Osteoblast (primary cell): ENCODE measurements around the gene DIAPH2. TPM values are rescaled to one million over a fixed set of nuclear protein-coding genes. Genes with fewer than 3 reads are reported as not detected.

Source experiments
- DNase-seq: peaks from one replicate; pipeline ENCODE4 v3.0.0; 2011; ENCODE audit warnings: low spot score, mixed read lengths; ENCODE audit not compliant: insufficient read length; ENCODE audit errors: missing footprints
- H2AFZ ChIP-seq: 2 replicates; pipeline ENCODE4 v1.6.0; 2011; ENCODE audit warnings: mild to moderate bottlenecking, low read length
- H3K27ac ChIP-seq: 2 replicates; pipeline ENCODE4 v1.5.1; 2011; ENCODE audit warnings: mild to moderate bottlenecking, low read depth, low read length, moderate library complexity
- H3K27me3 ChIP-seq: 2 replicates; pipeline ENCODE4 v1.6.0; 2012; ENCODE audit warnings: mild to moderate bottlenecking, control low read depth, inconsistent platforms, low read length, moderate library complexity; ENCODE audit not compliant: insufficient read depth
- H3K36me3 ChIP-seq: 2 replicates; pipeline ENCODE4 v1.5.1; 2011; ENCODE audit warnings: mild to moderate bottlenecking, low read length, control low read depth, moderate library complexity; ENCODE audit not compliant: insufficient read depth
- H3K4me1 ChIP-seq: 2 replicates; pipeline ENCODE4 v1.5.1; 2011; ENCODE audit warnings: mild to moderate bottlenecking, low read length, control low read depth, moderate library complexity; ENCODE audit not compliant: insufficient read depth
- H3K4me2 ChIP-seq: 2 replicates; pipeline ENCODE4 v1.6.0; 2011; ENCODE audit warnings: mild to moderate bottlenecking, low read length; ENCODE audit not compliant: insufficient read depth
- H3K4me3 ChIP-seq: fragments of 200-600 bp; sonication (generic); 3 replicates; pipeline ENCODE4 v1.5.1; 2012; ENCODE audit warnings: mild to moderate bottlenecking, low read length, inconsistent platforms; ENCODE audit not compliant: insufficient read depth
- H3K79me2 ChIP-seq: 2 replicates; pipeline ENCODE4 v1.6.0; 2012; ENCODE audit warnings: mild to moderate bottlenecking, low read length, control low read depth, inconsistent platforms; ENCODE audit not compliant: insufficient read depth
- H3K9me3 ChIP-seq: 2 replicates; pipeline ENCODE4 v1.5.1; 2011; ENCODE audit warnings: low read depth, low read length, control low read depth
- H4K20me1 ChIP-seq: 2 replicates; pipeline ENCODE4 v1.6.0; 2012; ENCODE audit warnings: mild to moderate bottlenecking, low read length, control low read depth; ENCODE audit not compliant: insufficient read depth
- total RNA-seq: library from RNA; depleted of rRNA; stranded (reverse); fragments of >200 nt; gene quantifications from 2 replicates; pipeline ENCODE4 v1.2.3, GENCODE V29; 2012
- TF ChIP-seq, protein P1 (sequence below): IDR thresholded peaks from 2 replicates; pipeline ENCODE4 v1.5.1; 2011; ENCODE audit warnings: mild to moderate bottlenecking, low read depth, low read length, moderate library complexity; ENCODE audit errors: extremely low read depth

DIAPH2 gene
- total RNA-seq, 1 donor = 21.0 TPM

DNA sequence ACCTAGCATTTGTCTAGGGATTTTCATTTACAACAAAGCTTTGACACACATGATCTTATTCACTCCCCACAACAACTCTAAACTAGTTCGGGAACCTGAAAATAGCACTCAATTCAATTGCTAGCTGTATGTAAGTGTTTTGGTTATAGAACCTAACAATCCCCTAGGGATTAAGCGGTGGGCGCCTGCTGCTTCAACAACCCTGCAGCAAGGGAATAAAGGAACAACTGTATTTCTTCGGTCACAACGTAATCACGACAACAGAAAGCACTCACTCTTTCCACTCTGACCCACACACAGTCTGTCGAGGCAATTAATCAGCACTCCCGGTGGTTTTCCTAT, 674 bp upstream of the DIAPH2 start:
- peak overlapping the region; percentile 89 for H2AFZ ChIP-seq
- H3K9me3 ChIP-seq = no peaks in the 10 kb centered on the region
- H3K36me3 ChIP-seq = no peaks in the 10 kb centered on the region
- TF ChIP-seq, protein P1, sequence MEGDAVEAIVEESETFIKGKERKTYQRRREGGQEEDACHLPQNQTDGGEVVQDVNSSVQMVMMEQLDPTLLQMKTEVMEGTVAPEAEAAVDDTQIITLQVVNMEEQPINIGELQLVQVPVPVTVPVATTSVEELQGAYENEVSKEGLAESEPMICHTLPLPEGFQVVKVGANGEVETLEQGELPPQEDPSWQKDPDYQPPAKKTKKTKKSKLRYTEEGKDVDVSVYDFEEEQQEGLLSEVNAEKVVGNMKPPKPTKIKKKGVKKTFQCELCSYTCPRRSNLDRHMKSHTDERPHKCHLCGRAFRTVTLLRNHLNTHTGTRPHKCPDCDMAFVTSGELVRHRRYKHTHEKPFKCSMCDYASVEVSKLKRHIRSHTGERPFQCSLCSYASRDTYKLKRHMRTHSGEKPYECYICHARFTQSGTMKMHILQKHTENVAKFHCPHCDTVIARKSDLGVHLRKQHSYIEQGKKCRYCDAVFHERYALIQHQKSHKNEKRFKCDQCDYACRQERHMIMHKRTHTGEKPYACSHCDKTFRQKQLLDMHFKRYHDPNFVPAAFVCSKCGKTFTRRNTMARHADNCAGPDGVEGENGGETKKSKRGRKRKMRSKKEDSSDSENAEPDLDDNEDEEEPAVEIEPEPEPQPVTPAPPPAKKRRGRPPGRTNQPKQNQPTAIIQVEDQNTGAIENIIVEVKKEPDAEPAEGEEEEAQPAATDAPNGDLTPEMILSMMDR = no peak
- peaks cover 14% of the 10 kb centered on the region for H3K79me2 ChIP-seq
- peaks cover 4% of the 10 kb centered on the region for H3K4me1 ChIP-seq
- H3K4me3 ChIP-seq = peak overlapping the region; percentile 81
- no peak for DNase-seq
- no peak overlapping the region for H3K27ac ChIP-seq
- no peaks in the 10 kb centered on the region for H4K20me1 ChIP-seq
- H3K27me3 ChIP-seq = no peaks in the 10 kb centered on the region
- H3K4me2 ChIP-seq = peak overlapping the region; percentile 85

DNA sequence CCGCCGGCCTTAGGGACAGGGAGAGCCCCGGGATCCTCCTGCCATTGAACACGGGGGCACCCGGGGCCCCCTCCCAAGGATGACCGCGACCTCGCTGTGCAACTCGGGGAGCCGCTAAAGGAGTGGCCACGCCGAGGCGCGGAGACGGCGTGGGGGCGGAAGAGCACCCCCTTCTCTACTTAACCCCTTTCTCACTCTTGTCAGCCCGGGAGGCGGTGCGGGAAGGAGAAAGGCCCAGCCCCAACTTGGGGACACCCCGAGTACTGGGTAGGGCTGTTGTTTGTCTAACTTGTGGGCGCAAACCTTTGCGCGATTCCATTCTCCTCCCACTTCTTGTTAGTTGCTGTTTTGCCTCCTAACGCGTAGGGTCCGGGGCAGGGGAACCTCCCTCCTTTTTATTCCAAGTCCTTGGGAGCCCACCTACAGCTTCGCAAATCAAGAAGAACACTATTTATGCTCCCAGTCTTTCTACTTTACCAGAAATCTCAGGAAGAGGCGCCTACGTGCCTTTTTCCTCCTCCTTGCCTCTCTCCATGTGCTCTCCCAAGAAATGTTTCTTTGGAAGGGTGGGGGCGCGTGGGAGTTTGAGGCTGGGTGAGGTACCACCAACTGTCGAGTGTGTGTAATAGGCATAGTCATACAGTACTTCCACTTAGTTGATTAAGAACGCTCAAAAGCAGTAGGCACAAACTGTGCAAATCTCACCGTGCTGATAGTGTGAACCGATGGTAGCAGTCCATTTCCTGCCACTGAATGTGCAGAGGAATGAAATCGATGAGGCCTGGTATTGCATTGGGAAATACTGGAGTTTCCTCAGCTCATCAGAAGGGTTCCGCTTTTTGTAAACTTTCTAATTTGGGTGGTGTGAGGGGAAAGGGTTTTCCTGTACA, 813 bp downstream of the DIAPH2 start:
- Histone ChIP-seq H3K36me3 (no peaks in the 10 kb centered on the region), H3K27me3 (no peaks in the 10 kb centered on the region), H3K4me2 (peak overlapping the region; percentile 85), H3K4me1 (peaks cover 4% of the 10 kb centered on the region), H3K79me2 (peaks cover 23% of the 10 kb centered on the region), H3K27ac (peak overlapping the region; percentile 68), H2AFZ (peak overlapping the region; percentile 89), H3K9me3 (no peaks in the 10 kb centered on the region), H4K20me1 (no peaks in the 10 kb centered on the region), H3K4me3 (peak overlapping the region; percentile 81)
- peak; percentile 77 for DNase-seq
- TF ChIP-seq, protein P1 = no peak

DNA sequence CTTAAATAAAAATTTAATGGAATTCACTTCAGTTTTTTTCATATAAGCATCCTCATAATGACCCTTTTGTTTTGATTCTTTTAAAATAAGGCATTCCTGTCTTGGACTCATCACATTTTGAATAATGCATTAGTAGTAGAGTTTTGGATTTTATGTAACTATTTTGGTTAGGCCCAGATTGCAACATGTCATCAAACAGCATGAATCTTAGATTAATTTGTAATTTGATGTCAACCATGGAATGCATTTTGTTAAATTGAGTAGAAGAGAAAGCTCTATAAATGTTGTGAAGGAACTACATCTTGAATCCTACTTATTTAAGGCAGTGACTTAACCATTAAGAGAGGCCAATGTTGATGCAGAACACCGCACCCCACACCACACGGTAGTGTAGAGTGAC, 3.1 kb downstream of the DIAPH2 start:
- H3K27me3 ChIP-seq = no peaks in the 10 kb centered on the region
- no peak overlapping the region for H3K27ac ChIP-seq
- no peak overlapping the region for H3K4me2 ChIP-seq
- peaks cover 26% of the 10 kb centered on the region for H3K79me2 ChIP-seq
- no peak overlapping the region for H3K4me3 ChIP-seq
- no peaks in the 10 kb centered on the region for H3K9me3 ChIP-seq
- H3K4me1 ChIP-seq = peaks cover 4% of the 10 kb centered on the region
- H2AFZ ChIP-seq = no peak overlapping the region
- no peaks in the 10 kb centered on the region for H3K36me3 ChIP-seq
- TF ChIP-seq, protein P1 = no peak
- DNase-seq = no peak
- H4K20me1 ChIP-seq = no peaks in the 10 kb centered on the region

DNA sequence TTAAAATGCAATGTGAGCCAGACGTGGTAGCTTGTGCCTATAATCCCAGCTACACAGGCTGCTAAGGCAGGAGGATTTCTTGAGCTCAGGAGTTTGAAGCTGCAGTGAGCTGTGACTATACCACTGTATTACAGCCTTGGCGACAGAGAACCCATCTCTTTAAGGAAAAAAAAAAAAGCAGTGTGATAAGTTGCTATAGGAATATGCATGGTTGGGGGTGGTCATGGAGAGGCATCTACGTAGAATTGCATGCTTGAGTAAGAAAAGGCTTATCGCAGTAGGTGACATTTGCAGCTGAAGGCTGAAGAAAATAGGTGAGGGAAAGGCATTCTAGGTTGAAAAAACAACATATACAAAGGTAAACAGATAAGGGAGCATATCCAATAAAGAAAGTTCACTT, 4.1 kb downstream of the DIAPH2 start:
- Histone ChIP-seq H3K4me3 (no peak overlapping the region), H3K27me3 (no peaks in the 10 kb centered on the region), H3K79me2 (peaks cover 26% of the 10 kb centered on the region), H4K20me1 (no peaks in the 10 kb centered on the region), H2AFZ (no peak overlapping the region), H3K4me1 (peaks cover 4% of the 10 kb centered on the region), H3K36me3 (no peaks in the 10 kb centered on the region), H3K4me2 (no peak overlapping the region), H3K27ac (no peak overlapping the region), H3K9me3 (no peaks in the 10 kb centered on the region)
- no peak for DNase-seq
- TF ChIP-seq, protein P1 = no peak
